H9 (cell line): ENCODE data around the gene AXIN1. TPM values are rescaled to one million over a fixed set of nuclear protein-coding genes. Genes with fewer than 3 reads are reported as not detected.

Source experiments
- DNase-seq: peaks from one replicate; pipeline ENCODE4 v3.0.0-alpha.2; 2017
- H2AFZ ChIP-seq: one replicate; pipeline ENCODE4 v1.6.1; 2013; ENCODE audit warnings: mild to moderate bottlenecking, low read length, control low read depth, moderate library complexity
- H2AK5ac ChIP-seq: 2 replicates; pipeline ENCODE4 v1.6.1; 2013; ENCODE audit warnings: low read length, control low read depth, mixed read lengths; ENCODE audit not compliant: insufficient read length
- H2BK120ac ChIP-seq: one replicate; pipeline ENCODE4 v1.6.1; 2013; ENCODE audit warnings: low read depth, mild to moderate bottlenecking, low read length, control low read depth, inconsistent platforms; ENCODE audit not compliant: poor library complexity, severe bottlenecking
- H2BK12ac ChIP-seq: 2 replicates; pipeline ENCODE4 v1.6.1; 2013; ENCODE audit warnings: low read length, control low read depth, mixed read lengths, low read depth; ENCODE audit not compliant: insufficient read length
- H2BK15ac ChIP-seq: 2 replicates; pipeline ENCODE4 v1.6.1; 2013; ENCODE audit warnings: low read depth, low read length, control low read depth
- H2BK20ac ChIP-seq: one replicate; pipeline ENCODE4 v1.6.1; 2013; ENCODE audit warnings: low read depth, mild to moderate bottlenecking, low read length, control low read depth, inconsistent platforms; ENCODE audit not compliant: poor library complexity, severe bottlenecking
- H2BK5ac ChIP-seq: 2 replicates; pipeline ENCODE4 v1.6.1; 2013; ENCODE audit warnings: low read length, control low read depth, mixed read lengths; ENCODE audit not compliant: insufficient read length
- H3K14ac ChIP-seq: 2 replicates; pipeline ENCODE4 v1.6.1; 2013; ENCODE audit warnings: low read length, control low read depth; ENCODE audit not compliant: insufficient read depth
- H3K18ac ChIP-seq: 2 replicates; pipeline ENCODE4 v1.6.1; 2013; ENCODE audit warnings: low read depth, mild to moderate bottlenecking, mixed read lengths, low read length, control low read depth; ENCODE audit not compliant: insufficient read length
- H3K23ac ChIP-seq: 2 replicates; pipeline ENCODE4 v1.6.1; 2013; ENCODE audit warnings: low read length, control low read depth, mixed read lengths, low read depth; ENCODE audit not compliant: insufficient read length
- H3K23me2 ChIP-seq: 2 replicates; pipeline ENCODE4 v1.6.1; 2013; ENCODE audit warnings: low read depth, mild to moderate bottlenecking, mixed read lengths, low read length, control low read depth; ENCODE audit not compliant: insufficient read length, poor library complexity, severe bottlenecking
- H3K27ac ChIP-seq: 2 replicates; pipeline ENCODE4 v1.5.1; 2013; ENCODE audit warnings: low read length, control low read depth, mixed read lengths, low read depth; ENCODE audit not compliant: insufficient read length
- H3K27me3 ChIP-seq: 2 replicates; pipeline ENCODE4 v1.6.1; 2013; ENCODE audit warnings: low read length, control low read depth, inconsistent platforms; ENCODE audit not compliant: insufficient read depth
- H3K4ac ChIP-seq: 2 replicates; pipeline ENCODE4 v1.6.1; 2013; ENCODE audit warnings: low read depth, mild to moderate bottlenecking, control low read depth, inconsistent platforms, low read length, moderate library complexity
- H3K4me1 ChIP-seq: 2 replicates; pipeline ENCODE4 v1.6.1; 2013; ENCODE audit warnings: low read length, control low read depth, inconsistent platforms; ENCODE audit not compliant: insufficient read depth
- H3K4me2 ChIP-seq: 2 replicates; pipeline ENCODE4 v1.6.1; 2013; ENCODE audit warnings: low read length, control low read depth, mixed read lengths; ENCODE audit not compliant: insufficient read length, insufficient read depth
- H3K56ac ChIP-seq: 2 replicates; pipeline ENCODE4 v1.6.1; 2013; ENCODE audit warnings: low read depth, mild to moderate bottlenecking, mixed read lengths, low read length, control low read depth; ENCODE audit not compliant: insufficient read length
- H3K79me1 ChIP-seq: 2 replicates; pipeline ENCODE4 v1.6.1; 2013; ENCODE audit warnings: low read depth, mild to moderate bottlenecking, moderate library complexity, low read length, control low read depth, inconsistent platforms; ENCODE audit not compliant: insufficient read depth, poor library complexity, severe bottlenecking
- H3K79me2 ChIP-seq: 2 replicates; pipeline ENCODE4 v1.6.1; 2013; ENCODE audit warnings: low read length, control low read depth, inconsistent platforms; ENCODE audit not compliant: insufficient read depth
- H3K9ac ChIP-seq: 2 replicates; pipeline ENCODE4 v1.6.1; 2013; ENCODE audit warnings: low read length, control low read depth, mixed read lengths; ENCODE audit not compliant: insufficient read length; ENCODE audit errors: extremely low read depth
- H3K9me3 ChIP-seq: one replicate; pipeline ENCODE4 v1.6.1; 2013; ENCODE audit warnings: low read depth, low read length, inconsistent platforms; ENCODE audit not compliant: control insufficient read depth
- H3T11ph ChIP-seq: one replicate; pipeline ENCODE4 v1.6.1; 2013; ENCODE audit warnings: mild to moderate bottlenecking, low read length, control low read depth, inconsistent platforms
- H4K20me1 ChIP-seq: one replicate; pipeline ENCODE4 v1.6.1; 2013; ENCODE audit not compliant: control insufficient read depth, insufficient read length, insufficient read depth
- H4K5ac ChIP-seq: 2 replicates; pipeline ENCODE4 v1.6.1; 2013; ENCODE audit warnings: low read depth, mild to moderate bottlenecking, mixed read lengths, low read length, control low read depth; ENCODE audit not compliant: insufficient read length
- H4K8ac ChIP-seq: replicated peaks from 2 replicates; pipeline ENCODE4 v1.6.1; 2013; ENCODE audit warnings: low read length, control low read depth, mixed read lengths, low read depth; ENCODE audit not compliant: insufficient read length
- H4K91ac ChIP-seq: 2 replicates; pipeline ENCODE4 v1.6.1; 2013; ENCODE audit warnings: low read depth, mild to moderate bottlenecking, moderate library complexity, mixed read lengths, low read length, control low read depth; ENCODE audit not compliant: insufficient read length
- H3K27ac Mint-ChIP-seq, 3 experiments: 2 replicates in 2 of 3; 3 replicates in 1 of 3; pipeline ENCODE4 v1.8.0; 2020 to 2021; ENCODE audit warnings: mixed read lengths in 3 of 3, mild to moderate bottlenecking in 1 of 3, moderate library complexity in 1 of 3
- H3K27me3 Mint-ChIP-seq: 2 replicates; pipeline ENCODE4 v1.8.0; 2021; ENCODE audit warnings: low read depth, mild to moderate bottlenecking, moderate library complexity, mixed read lengths
- H3K36me3 Mint-ChIP-seq, 3 experiments: 2 replicates in 2 of 3; 3 replicates in 1 of 3; pipeline ENCODE4 v1.8.0; 2020 to 2021; ENCODE audit warnings: low read depth in 3 of 3, mixed read lengths in 3 of 3; ENCODE audit not compliant: insufficient read depth in 1 of 3
- H3K4me1 Mint-ChIP-seq, 2 experiments: 2 replicates each; pipeline ENCODE4 v1.8.0; 2020; ENCODE audit warnings: mixed read lengths in 2 of 2
- H3K4me3 Mint-ChIP-seq, 2 experiments: 2 replicates in 1 of 2; 3 replicates in 1 of 2; pipeline ENCODE4 v1.8.0; 2020 to 2021; ENCODE audit warnings: mild to moderate bottlenecking in 2 of 2, mixed read lengths in 2 of 2, moderate library complexity in 1 of 2
- H3K9me3 Mint-ChIP-seq, 2 experiments: 2 replicates in 1 of 2; 3 replicates in 1 of 2; pipeline ENCODE4 v1.8.0; 2020; ENCODE audit warnings: mild to moderate bottlenecking in 2 of 2, mixed read lengths in 2 of 2, moderate library complexity in 1 of 2
- WGBS: extraction: QIAGEN DNeasy Blood & Tissue Kit; methylation state at CpG from one replicate; pipeline ENCODE4 v1.1.7; 2013; ENCODE audit warnings: missing lambda C conversion rate, low lambda C conversion rate, mixed read lengths; ENCODE audit not compliant: insufficient read length; ENCODE audit errors: extremely low coverage; 5-methylcytosine and 5-hydroxymethylcytosine counted together
- total RNA-seq: library from RNA; stranded (reverse); gene quantifications from 2 replicates; pipeline ENCODE4 v1.2.1, GENCODE V29; 2021
- TF ChIP-seq, protein P1 (sequence below): fragments of 200-600 bp; sonication (generic); conservative IDR thresholded peaks from 3 replicates; pipeline ENCODE4 v1.8.0; 2021; ENCODE audit warnings: antibody characterized with exemption, mild to moderate bottlenecking

The AXIN1 gene
- total RNA-seq, 1 experiment from 2014 or later = 50.9 TPM

DNA sequence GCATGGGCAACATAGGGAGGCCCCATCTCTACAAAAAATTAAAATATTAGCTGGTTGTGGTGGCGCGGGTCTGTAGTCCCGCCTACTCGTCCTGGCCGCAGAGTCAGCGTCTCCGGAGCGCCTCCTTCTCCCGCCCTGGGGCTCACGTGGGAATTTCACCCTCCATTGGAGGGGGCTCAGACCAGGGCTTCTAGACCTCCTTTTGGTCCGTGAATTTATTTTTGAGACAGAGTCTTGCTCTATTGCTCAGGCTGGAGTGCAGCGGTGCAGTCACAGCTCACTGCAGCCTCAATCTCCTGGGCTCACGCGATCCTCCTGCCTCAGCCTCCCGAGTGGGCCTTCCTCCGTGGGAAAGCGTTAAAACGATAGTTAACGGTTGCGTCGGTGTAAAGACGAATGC is 44.1 kb upstream of the AXIN1 start:
- peaks cover 23 to 24% of the 10 kb centered on the region in 2 experiments for H3K4me1 Mint-ChIP-seq
- H3K4me2 ChIP-seq = peak overlapping the region; percentile 36
- peak; percentile 80 for DNase-seq
- H3K56ac ChIP-seq = no peak overlapping the region
- no peak overlapping the region for H4K5ac ChIP-seq
- H2BK5ac ChIP-seq = no peak overlapping the region
- no peak overlapping the region for H3K23ac ChIP-seq
- H3K14ac ChIP-seq = no peak overlapping the region; the same call in 1 of the 2 replicates
- H3K4ac ChIP-seq = no peak overlapping the region
- H3K23me2 ChIP-seq = no peaks in the 10 kb centered on the region
- TF ChIP-seq, protein P1, sequence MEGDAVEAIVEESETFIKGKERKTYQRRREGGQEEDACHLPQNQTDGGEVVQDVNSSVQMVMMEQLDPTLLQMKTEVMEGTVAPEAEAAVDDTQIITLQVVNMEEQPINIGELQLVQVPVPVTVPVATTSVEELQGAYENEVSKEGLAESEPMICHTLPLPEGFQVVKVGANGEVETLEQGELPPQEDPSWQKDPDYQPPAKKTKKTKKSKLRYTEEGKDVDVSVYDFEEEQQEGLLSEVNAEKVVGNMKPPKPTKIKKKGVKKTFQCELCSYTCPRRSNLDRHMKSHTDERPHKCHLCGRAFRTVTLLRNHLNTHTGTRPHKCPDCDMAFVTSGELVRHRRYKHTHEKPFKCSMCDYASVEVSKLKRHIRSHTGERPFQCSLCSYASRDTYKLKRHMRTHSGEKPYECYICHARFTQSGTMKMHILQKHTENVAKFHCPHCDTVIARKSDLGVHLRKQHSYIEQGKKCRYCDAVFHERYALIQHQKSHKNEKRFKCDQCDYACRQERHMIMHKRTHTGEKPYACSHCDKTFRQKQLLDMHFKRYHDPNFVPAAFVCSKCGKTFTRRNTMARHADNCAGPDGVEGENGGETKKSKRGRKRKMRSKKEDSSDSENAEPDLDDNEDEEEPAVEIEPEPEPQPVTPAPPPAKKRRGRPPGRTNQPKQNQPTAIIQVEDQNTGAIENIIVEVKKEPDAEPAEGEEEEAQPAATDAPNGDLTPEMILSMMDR = no peak
- H2AK5ac ChIP-seq = no peak overlapping the region
- H3K9ac ChIP-seq = no peak overlapping the region
- H4K8ac ChIP-seq = no peak overlapping the region
- no CpG with 5 or more reads among the region's 22 CpGs for WGBS
- peaks cover 22 to 34% (median 29%) of the 10 kb centered on the region in 3 experiments for H3K36me3 Mint-ChIP-seq
- H3K9me3 ChIP-seq = no peaks in the 10 kb centered on the region
- H2BK120ac ChIP-seq = no peak overlapping the region
- H3K18ac ChIP-seq = peak overlapping the region; percentile 11
- no peak overlapping the region for H2AFZ ChIP-seq
- no peak overlapping the region for H3K27ac ChIP-seq
- H4K20me1 ChIP-seq = peaks cover 2% of the 10 kb centered on the region
- H3K4me3 Mint-ChIP-seq = peak overlapping the region; percentile 80 to 94
- H3K9me3 Mint-ChIP-seq = peaks cover 7 to 14% of the 10 kb centered on the region in 2 experiments
- no peak overlapping the region for H2BK20ac ChIP-seq
- H2BK15ac ChIP-seq = no peak overlapping the region
- H3K27me3 ChIP-seq = no peaks in the 10 kb centered on the region
- no peak overlapping the region for H3T11ph ChIP-seq
- no peaks in the 10 kb centered on the region for H3K79me1 ChIP-seq
- H3K27me3 Mint-ChIP-seq = no peaks in the 10 kb centered on the region
- H3K4me1 ChIP-seq = peaks cover 2% of the 10 kb centered on the region; the same call in 1 of the 2 replicates
- no peak overlapping the region for H2BK12ac ChIP-seq
- no peaks in the 10 kb centered on the region for H3K79me2 ChIP-seq
- peak overlapping the region; percentile 96 to 97 (median 97) for H3K27ac Mint-ChIP-seq
- H4K91ac ChIP-seq = no peak overlapping the region
